BLaER1 treated with 17β-estradiol and CSF1 and Interleukin-3, amounts not matched to agents 10 nM and 100 nM (cell line): ENCODE data around the gene SCN8A.

Experiments
- H3K27ac ChIP-seq, 11 experiments: shearing (Covaris generic); formaldehyde crosslinking; 2 replicates each; pipeline ENCODE4 v1.8.1; 2022
- H3K27me3 ChIP-seq, 11 experiments: shearing (Covaris generic); formaldehyde crosslinking; 2 replicates each; pipeline ENCODE4 v1.8.1; 2022
- H3K36me3 ChIP-seq, 11 experiments: shearing (Covaris generic); formaldehyde crosslinking; 2 replicates each; pipeline ENCODE4 v1.8.1; 2022
- H3K4me1 ChIP-seq, 10 experiments: shearing (Covaris generic); formaldehyde crosslinking; 2 replicates each; pipeline ENCODE4 v1.8.1; 2022
- H3K4me2 ChIP-seq, 11 experiments: shearing (Covaris generic); formaldehyde crosslinking; 2 replicates each; pipeline ENCODE4 v1.8.1; 2022
- H3K4me3 ChIP-seq, 10 experiments: shearing (Covaris generic); formaldehyde crosslinking; 2 replicates each; pipeline ENCODE4 v1.8.1; 2022
- H3K9ac ChIP-seq, 11 experiments: shearing (Covaris generic); formaldehyde crosslinking; 2 replicates each; pipeline ENCODE4 v1.8.1; 2022
- H3K9me3 ChIP-seq, 11 experiments: shearing (Covaris generic); formaldehyde crosslinking; replicated peaks in 1 of 11; 2 replicates each; pipeline ENCODE4 v1.8.1; 2022
- H4K20me1 ChIP-seq, 11 experiments: shearing (Covaris generic); formaldehyde crosslinking; 2 replicates each; pipeline ENCODE4 v1.8.1; 2022
- Cebpa-rat ChIP-seq, 11 experiments: shearing (Covaris generic); IDR thresholded peaks; 2 replicates each; pipeline ENCODE4 v1.8.1; 2022

The SCN8A gene

GRCh38 chr12:51620448-51620847, 29.4 kb downstream of the SCN8A start:
- H3K27me3 ChIP-seq = no peaks in the 10 kb centered on the region
- H4K20me1 ChIP-seq = no peaks in the 10 kb centered on the region
- no peak for TF ChIP-seq Cebpa-rat (IDR thresholded peaks at IDR 0.05)
- no peak overlapping the region for H3K4me2 ChIP-seq
- no peak overlapping the region for H3K4me3 ChIP-seq
- H3K36me3 ChIP-seq = no peaks in the 10 kb centered on the region
- no peak overlapping the region for H3K27ac ChIP-seq
- peaks cover 0 to 7% (median 5%) of the 10 kb centered on the region in 10 experiments; a peak in 4 of 20 replicates for H3K4me1 ChIP-seq
- no peak overlapping the region for H3K9ac ChIP-seq
- peaks cover 0 to 19% (median 11%) of the 10 kb centered on the region in 11 experiments; a peak in 12 of 22 replicates for H3K9me3 ChIP-seq

GRCh38 chr12:51621156-51621922, 30.3 kb downstream of the SCN8A start:
- H3K27me3 ChIP-seq = no peaks in the 10 kb centered on the region

GRCh38 chr12:51622564-51622963, 31.5 kb downstream of the SCN8A start:
- Histone ChIP-seq H3K4me2 (no peak overlapping the region), H3K36me3 (no peaks in the 10 kb centered on the region), H3K27me3 (no peaks in the 10 kb centered on the region), H3K4me3 (no peak overlapping the region), H3K9ac (no peak overlapping the region), H3K9me3 (peaks cover 0 to 5% (median 3%) of the 10 kb centered on the region in 11 experiments; a peak in 6 of 22 replicates), H3K4me1 (peaks cover 0 to 7% (median 5%) of the 10 kb centered on the region in 10 experiments; a peak in 4 of 20 replicates), H3K27ac (no peak overlapping the region), H4K20me1 (no peaks in the 10 kb centered on the region)
- TF ChIP-seq Cebpa-rat (IDR thresholded peaks at IDR 0.05) = no peak

More at GRCh38 chr12:51621156-51621922, 30.3 kb downstream of the SCN8A start:
- Histone ChIP-seq H3K4me2 (no peak overlapping the region), H3K4me1 (peaks cover 0 to 7% (median 5%) of the 10 kb centered on the region in 10 experiments; a peak in 4 of 20 replicates), H3K9ac (no peak overlapping the region), H3K27ac (no peak overlapping the region), H4K20me1 (no peaks in the 10 kb centered on the region), H3K4me3 (no peak overlapping the region), H3K9me3 (peaks cover 0 to 16% (median 11%) of the 10 kb centered on the region in 11 experiments; a peak in 12 of 22 replicates), H3K36me3 (no peaks in the 10 kb centered on the region)
- no peak for TF ChIP-seq Cebpa-rat (IDR thresholded peaks at IDR 0.05)

- Histone ChIP-seq H3K4me3 (no peak overlapping the region), H3K9me3 (no peaks in the 10 kb centered on the region), H3K36me3 (no peaks in the 10 kb centered on the region), H3K27me3 (no peaks in the 10 kb centered on the region), H3K4me1 (no peaks in the 10 kb centered on the region), H3K27ac (no peak overlapping the region), H3K4me2 (no peak overlapping the region), H4K20me1 (no peaks in the 10 kb centered on the region), H3K9ac (no peak overlapping the region)
- TF ChIP-seq Cebpa-rat (IDR thresholded peaks at IDR 0.05) = no peak
Measured at GRCh38 chr12:51625370-51625769, 34.3 kb downstream of the SCN8A start.

GRCh38 chr12:51626115-51626514, 35.1 kb downstream of the SCN8A start:
- H4K20me1 ChIP-seq = no peaks in the 10 kb centered on the region
- no peak overlapping the region for H3K4me2 ChIP-seq
- H3K27me3 ChIP-seq = no peaks in the 10 kb centered on the region
- H3K27ac ChIP-seq = no peak overlapping the region
- no peaks in the 10 kb centered on the region for H3K36me3 ChIP-seq
- no peak for TF ChIP-seq Cebpa-rat (IDR thresholded peaks at IDR 0.05)
- no peak overlapping the region for H3K9ac ChIP-seq
- no peaks in the 10 kb centered on the region for H3K9me3 ChIP-seq
- H3K4me1 ChIP-seq = no peaks in the 10 kb centered on the region
- H3K4me3 ChIP-seq = no peak overlapping the region

GRCh38 chr12:51626629-51627028, 35.6 kb downstream of the SCN8A start:
- Histone ChIP-seq H3K4me2 (no peak overlapping the region), H4K20me1 (no peaks in the 10 kb centered on the region), H3K4me1 (no peaks in the 10 kb centered on the region), H3K9ac (no peak overlapping the region), H3K27me3 (no peaks in the 10 kb centered on the region), H3K9me3 (no peaks in the 10 kb centered on the region), H3K27ac (no peak overlapping the region), H3K36me3 (no peaks in the 10 kb centered on the region), H3K4me3 (no peak overlapping the region)
- TF ChIP-seq Cebpa-rat (IDR thresholded peaks at IDR 0.05) = no peak

GRCh38 chr12:51630256-51630880, 39.3 kb downstream of the SCN8A start:
- Histone ChIP-seq H3K27ac (no peak overlapping the region), H3K4me3 (no peak overlapping the region), H3K9me3 (no peaks in the 10 kb centered on the region), H4K20me1 (no peaks in the 10 kb centered on the region), H3K36me3 (no peaks in the 10 kb centered on the region), H3K4me1 (no peaks in the 10 kb centered on the region), H3K4me2 (no peak overlapping the region), H3K9ac (no peak overlapping the region), H3K27me3 (no peaks in the 10 kb centered on the region)
- no peak for TF ChIP-seq Cebpa-rat (IDR thresholded peaks at IDR 0.05)

GRCh38 chr12:51630986-51631385, 40.0 kb downstream of the SCN8A start:
- Histone ChIP-seq H3K4me3 (no peak overlapping the region), H3K27ac (no peak overlapping the region), H3K9me3 (peaks cover 0 to 3% (median 2%) of the 10 kb centered on the region in 11 experiments; a peak in 8 of 22 replicates), H3K4me1 (peaks cover 0 to under 1% (median 0%) of the 10 kb centered on the region in 10 experiments; a peak in 2 of 20 replicates), H3K9ac (no peak overlapping the region), H3K4me2 (no peak overlapping the region), H3K36me3 (no peaks in the 10 kb centered on the region), H3K27me3 (no peaks in the 10 kb centered on the region), H4K20me1 (no peaks in the 10 kb centered on the region)
- no peak for TF ChIP-seq Cebpa-rat (IDR thresholded peaks at IDR 0.05)

- no peak for TF ChIP-seq Cebpa-rat (IDR thresholded peaks at IDR 0.05)
- Histone ChIP-seq H3K9ac (no peak overlapping the region), H3K4me1 (peaks cover 0 to 7% (median 0%) of the 10 kb centered on the region in 10 experiments; a peak in 2 of 20 replicates), H3K27me3 (no peaks in the 10 kb centered on the region), H3K4me3 (no peak overlapping the region), H3K36me3 (no peaks in the 10 kb centered on the region), H3K4me2 (no peak overlapping the region), H3K27ac (no peak overlapping the region), H3K9me3 (peaks cover 0 to 9% (median 5%) of the 10 kb centered on the region in 11 experiments; a peak in 9 of 22 replicates), H4K20me1 (no peaks in the 10 kb centered on the region)
Measured at GRCh38 chr12:51631591-51631990, 40.6 kb downstream of the SCN8A start.
